ENCODE results near the gene RGL1. TPM values are rescaled to one million over a fixed set of nuclear protein-coding genes. Genes with fewer than 3 reads are reported as not detected.
A peak's percentile ranks its signal among the peaks of the same experiment; 100 is the strongest.

RGL1 gene
- total RNA-seq, 1 experiment from 2014 or later, result 0.92 TPM

GRCh38 chr1:183869664-183870063 lies 64.7 kb downstream of the RGL1 start:
- Histone ChIP-seq H3K4me3 (ENCODE audit: low read depth in 2 of 2, low read length in 2 of 2) (no peak overlapping the region), H3K27ac (ENCODE audit: low read length) (no peak overlapping the region), H3K36me3 (ENCODE audit: control insufficient read depth, insufficient read depth, low read length) (no peaks in the 10 kb centered on the region), H3K9me3 (ENCODE audit: control insufficient read depth, insufficient read depth, low read depth, low read length) (no peaks in the 10 kb centered on the region), H3K4me1 (ENCODE audit: control insufficient read depth, insufficient read depth, low read length) (peaks cover 3% of the 10 kb centered on the region; the same call in 1 of the 2 replicates), H3K27me3 (ENCODE audit: control insufficient read depth, insufficient read depth, low read length) (no peaks in the 10 kb centered on the region)
- ATAC-seq, result no peak
- no peak for DNase-seq (ENCODE audit: low read depth, low spot score)
- intact Hi-C loops (cut with micrococcal nuclease; ENCODE audit: unreplicated experiment), result no loop called here
- TF ChIP-seq POLR2AphosphoS5 (IDR thresholded peaks at IDR 0.05; ENCODE audit: low read depth, low read length) (no peak), REST (IDR thresholded peaks at IDR 0.05; ENCODE audit: insufficient read depth in 1 of 2, low read depth in 2 of 2, low read length in 1 of 2) (no peak), TCF7L2 (IDR thresholded peaks at IDR 0.05; ENCODE audit: low read depth, low read length) (no peak), SIN3A (IDR thresholded peaks at IDR 0.05; ENCODE audit: borderline replicate concordance, insufficient read depth, low read depth, low read length) (no peak), CTCF (IDR thresholded peaks at IDR 0.05) (no peak)
- in situ Hi-C loops (cut with HindIII; ENCODE audit: low pct_unique_long_range_greater_than_20kb, low sequenced_read_pairs), result no loop called here
- ChIA-PET POLR2A (no interaction called here), CTCF (no interaction called here)
- no TSS peak for BruUV-seq (replicated peaks)

GRCh38 chr1:183870351-183871077 lies 65.6 kb downstream of the RGL1 start:
- no peak for TF ChIP-seq TCF7L2 (IDR thresholded peaks at IDR 0.05; ENCODE audit: low read depth, low read length)
- no peaks in the 10 kb centered on the region for H3K27me3 ChIP-seq (ENCODE audit: control insufficient read depth, insufficient read depth, low read length)
- peak; percentile 82 for ATAC-seq
- DNase-seq (ENCODE audit: low read depth, low spot score), result no peak
- H3K27ac ChIP-seq (ENCODE audit: low read length), result no peak overlapping the region
- ChIA-PET POLR2A (interaction anchor here (0.7 kb wide), 1 partner anchor 121 kb away, joined by 3 read pairs; no protein-coding TSS in a partner anchor), CTCF (interaction anchor here (0.8 kb wide), 1 partner anchor 46 kb away, joined by 3 read pairs; no protein-coding TSS in a partner anchor)
- H3K9me3 ChIP-seq (ENCODE audit: control insufficient read depth, insufficient read depth, low read depth, low read length), result no peaks in the 10 kb centered on the region
- no TSS peak for BruUV-seq (replicated peaks)
- H3K36me3 ChIP-seq (ENCODE audit: control insufficient read depth, insufficient read depth, low read length), result no peaks in the 10 kb centered on the region
- intact Hi-C loops (cut with micrococcal nuclease; ENCODE audit: unreplicated experiment), result no loop called here
- 0 out of 4 replicates have a peak overlapping the region, but pooled peaks of 1 of the 2 experiments have one; percentile 7 for H3K4me3 ChIP-seq (ENCODE audit: low read depth in 2 of 2, low read length in 2 of 2)
- peaks cover 3% of the 10 kb centered on the region; the same call in 1 of the 2 replicates for H3K4me1 ChIP-seq (ENCODE audit: control insufficient read depth, insufficient read depth, low read length)
- in situ Hi-C loops (cut with HindIII; ENCODE audit: low pct_unique_long_range_greater_than_20kb, low sequenced_read_pairs), result no loop called here

GRCh38 chr1:183871142-183871541 lies 66.2 kb downstream of the RGL1 start:
- in situ Hi-C loops (cut with HindIII; ENCODE audit: low pct_unique_long_range_greater_than_20kb, low sequenced_read_pairs) (no loop called here), intact Hi-C loops (cut with micrococcal nuclease; ENCODE audit: unreplicated experiment) (no loop called here)
- Histone ChIP-seq H3K4me1 (ENCODE audit: control insufficient read depth, insufficient read depth, low read length) (peaks cover 3% of the 10 kb centered on the region; the same call in 1 of the 2 replicates), H3K27ac (ENCODE audit: low read length) (no peak overlapping the region), H3K9me3 (ENCODE audit: control insufficient read depth, insufficient read depth, low read depth, low read length) (no peaks in the 10 kb centered on the region), H3K36me3 (ENCODE audit: control insufficient read depth, insufficient read depth, low read length) (no peaks in the 10 kb centered on the region), H3K27me3 (ENCODE audit: control insufficient read depth, insufficient read depth, low read length) (no peaks in the 10 kb centered on the region), H3K4me3 (ENCODE audit: low read depth in 2 of 2, low read length in 2 of 2) (0 out of 4 replicates have a peak overlapping the region, but pooled peaks of 1 of the 2 experiments have one; percentile 7)
- TF ChIP-seq POLR2AphosphoS5 (IDR thresholded peaks at IDR 0.05; ENCODE audit: low read depth, low read length), result no peak
- no peak for TF ChIP-seq SIN3A (IDR thresholded peaks at IDR 0.05; ENCODE audit: borderline replicate concordance, insufficient read depth, low read depth, low read length)
- no peak for TF ChIP-seq TCF7L2 (IDR thresholded peaks at IDR 0.05; ENCODE audit: low read depth, low read length)
- TF ChIP-seq REST (IDR thresholded peaks at IDR 0.05; ENCODE audit: insufficient read depth in 1 of 2, low read depth in 2 of 2, low read length in 1 of 2), result no peak
- TF ChIP-seq CTCF (IDR thresholded peaks at IDR 0.05), result no peak
- DNase-seq (ENCODE audit: low read depth, low spot score) (peak; percentile 98), ATAC-seq (peak; percentile 80)
- ChIA-PET POLR2A (interaction anchor here (0.7 kb wide), 1 partner anchor 121 kb away, joined by 3 read pairs; no protein-coding TSS in a partner anchor), CTCF (interaction anchor here (0.8 kb wide), 1 partner anchor 45 kb away, joined by 3 read pairs; no protein-coding TSS in a partner anchor)
- BruUV-seq (replicated peaks), result no TSS peak
